ENCODE measurements around the gene AGPAT4.

AGPAT4 gene

GRCh38 chr6:161192636-161193411 lies 81.0 kb downstream of the AGPAT4 start:
- no peak overlapping the region for H3K4me3 ChIP-seq (ENCODE audit: low read depth, low read length)
- H3K36me3 ChIP-seq (replicated peaks) = peaks cover 2% of the 10 kb centered on the region
- no peak overlapping the region for H3K27ac ChIP-seq
- no peak for TF ChIP-seq CTCF (IDR thresholded peaks at IDR 0.05; ENCODE audit: low read depth, low read length, missing control alignments)
- no peaks in the 10 kb centered on the region for H3K27me3 ChIP-seq (replicated peaks)
- DNase-seq = no peak
- in situ Hi-C loops (cut with HindIII; ENCODE audit: low pct_ligation_motif_present, low sequenced_read_pairs) = no loop called here

GRCh38 chr6:161191671-161192070 lies 82.2 kb downstream of the AGPAT4 start:
- no peak for TF ChIP-seq CTCF (IDR thresholded peaks at IDR 0.05; ENCODE audit: low read depth, low read length, missing control alignments)
- Histone ChIP-seq H3K4me3 (ENCODE audit: low read depth, low read length) (no peak overlapping the region), H3K27ac (no peak overlapping the region), H3K36me3 (replicated peaks) (peaks cover 2% of the 10 kb centered on the region), H3K27me3 (replicated peaks) (no peaks in the 10 kb centered on the region)
- no peak for DNase-seq
- in situ Hi-C loops (cut with HindIII; ENCODE audit: low pct_ligation_motif_present, low sequenced_read_pairs) = no loop called here

- in situ Hi-C loops (cut with HindIII; ENCODE audit: low pct_ligation_motif_present, low sequenced_read_pairs) = no loop called here
- Histone ChIP-seq H3K4me3 (ENCODE audit: low read depth, low read length) (no peak overlapping the region), H3K36me3 (replicated peaks) (peaks cover 2% of the 10 kb centered on the region), H3K27me3 (replicated peaks) (no peaks in the 10 kb centered on the region), H3K27ac (no peak overlapping the region)
- DNase-seq = no peak
- TF ChIP-seq CTCF (IDR thresholded peaks at IDR 0.05; ENCODE audit: low read depth, low read length, missing control alignments) = no peak
Observed at GRCh38 chr6:161191007-161191406, 82.9 kb downstream of the AGPAT4 start.

- no peak overlapping the region for H3K27ac ChIP-seq
- in situ Hi-C loops (cut with HindIII; ENCODE audit: low pct_ligation_motif_present, low sequenced_read_pairs) = no loop called here
- H3K27me3 ChIP-seq (replicated peaks) = no peaks in the 10 kb centered on the region
- H3K4me3 ChIP-seq (ENCODE audit: low read depth, low read length) = no peak overlapping the region
- H3K36me3 ChIP-seq (replicated peaks) = peaks cover 2% of the 10 kb centered on the region
- DNase-seq = no peak
- TF ChIP-seq CTCF (IDR thresholded peaks at IDR 0.05; ENCODE audit: low read depth, low read length, missing control alignments) = no peak
Observed at GRCh38 chr6:161189891-161190290, 84.0 kb downstream of the AGPAT4 start.

- Histone ChIP-seq H3K27me3 (replicated peaks) (no peaks in the 10 kb centered on the region), H3K36me3 (replicated peaks) (no peaks in the 10 kb centered on the region), H3K27ac (no peak overlapping the region), H3K4me3 (ENCODE audit: low read depth, low read length) (no peak overlapping the region)
- in situ Hi-C loops (cut with HindIII; ENCODE audit: low pct_ligation_motif_present, low sequenced_read_pairs) = no loop called here
- no peak for DNase-seq
- no peak for TF ChIP-seq CTCF (IDR thresholded peaks at IDR 0.05; ENCODE audit: low read depth, low read length, missing control alignments)
Observed at GRCh38 chr6:161188547-161189465, 85.1 kb downstream of the AGPAT4 start.
